Endothelial cell (in vitro differentiated cells): ENCODE measurements around the gene STARD3. TPM values are rescaled to one million over a fixed set of nuclear protein-coding genes. Genes with fewer than 3 reads are reported as not detected.

ENCODE experiments used
- DNase-seq: peaks from one replicate; pipeline ENCODE4 v3.0.0; 2021; ENCODE audit warnings: low spot score
- H3K27ac Mint-ChIP-seq: one replicate; pipeline ENCODE4 v1.8.0; 2021; ENCODE audit warnings: mixed read lengths, inconsistent platforms; ENCODE audit not compliant: unreplicated experiment
- H3K27me3 Mint-ChIP-seq: one replicate; pipeline ENCODE4 v1.8.0; 2021; ENCODE audit warnings: mild to moderate bottlenecking, moderate library complexity, mixed read lengths, inconsistent platforms; ENCODE audit not compliant: unreplicated experiment
- H3K36me3 Mint-ChIP-seq: one replicate; pipeline ENCODE4 v1.8.0; 2021; ENCODE audit warnings: mild to moderate bottlenecking, low read depth, mixed read lengths, inconsistent platforms; ENCODE audit not compliant: unreplicated experiment
- H3K4me1 Mint-ChIP-seq: one replicate; pipeline ENCODE4 v1.8.0; 2021; ENCODE audit warnings: mild to moderate bottlenecking, mixed read lengths, inconsistent platforms; ENCODE audit not compliant: unreplicated experiment
- H3K4me3 Mint-ChIP-seq: one replicate; pipeline ENCODE4 v1.8.0; 2021; ENCODE audit warnings: mild to moderate bottlenecking, mixed read lengths, inconsistent platforms; ENCODE audit not compliant: unreplicated experiment
- H3K9me3 Mint-ChIP-seq: one replicate; pipeline ENCODE4 v1.8.0; 2021; ENCODE audit warnings: mixed read lengths, inconsistent platforms; ENCODE audit not compliant: unreplicated experiment
- CTCF ChIP-seq: fragments of 200-600 bp; sonication (generic); IDR thresholded peaks from one replicate; pipeline ENCODE4 v1.5.0; 2021; ENCODE audit warnings: antibody characterized with exemption; ENCODE audit not compliant: unreplicated experiment
- total RNA-seq: library from RNA; stranded (reverse); fragmentation: NEBNext Ultra II Directional; extraction: Animal tissue kit (Norgen Biotek cat#: 25700); gene quantifications from one replicate; pipeline ENCODE4 v1.2.1, GENCODE V29; 2021; ENCODE audit not compliant: unreplicated experiment

The STARD3 gene
- total RNA-seq, 1 donor from 2014 or later, result 77.7 TPM

GRCh38 chr17:39704821-39705551 lies 68.0 kb downstream of the STARD3 start:
- Mint-ChIP-seq H3K4me3 (no peak overlapping the region), H3K36me3 (peaks cover 4% of the 10 kb centered on the region), H3K4me1 (peaks cover 13% of the 10 kb centered on the region), H3K9me3 (no peaks in the 10 kb centered on the region), H3K27me3 (peaks cover 6% of the 10 kb centered on the region), H3K27ac (no peak overlapping the region)
- DNase-seq, result no peak
- TF ChIP-seq CTCF, result no peak

- peaks cover 10% of the 10 kb centered on the region for H3K4me1 Mint-ChIP-seq
- no peaks in the 10 kb centered on the region for H3K9me3 Mint-ChIP-seq
- no peak for TF ChIP-seq CTCF
- H3K27ac Mint-ChIP-seq, result no peak overlapping the region
- DNase-seq, result no peak
- H3K36me3 Mint-ChIP-seq, result peaks cover 4% of the 10 kb centered on the region
- H3K4me3 Mint-ChIP-seq, result no peak overlapping the region
- H3K27me3 Mint-ChIP-seq, result peaks cover 6% of the 10 kb centered on the region
Measured at GRCh38 chr17:39705786-39706348, 68.9 kb downstream of the STARD3 start.

- peaks cover 5% of the 10 kb centered on the region for H3K27me3 Mint-ChIP-seq
- TF ChIP-seq CTCF, result no peak
- H3K4me3 Mint-ChIP-seq, result no peak overlapping the region
- H3K4me1 Mint-ChIP-seq, result peaks cover 5% of the 10 kb centered on the region
- H3K36me3 Mint-ChIP-seq, result peaks cover 4% of the 10 kb centered on the region
- no peak for DNase-seq
- H3K27ac Mint-ChIP-seq, result no peak overlapping the region
- no peaks in the 10 kb centered on the region for H3K9me3 Mint-ChIP-seq
Measured at GRCh38 chr17:39706383-39706782, 69.4 kb downstream of the STARD3 start.

GRCh38 chr17:39706921-39707337 lies 70.0 kb downstream of the STARD3 start:
- Mint-ChIP-seq H3K4me1 (peaks cover 3% of the 10 kb centered on the region), H3K9me3 (no peaks in the 10 kb centered on the region), H3K4me3 (no peak overlapping the region), H3K27ac (no peak overlapping the region), H3K36me3 (peaks cover 9% of the 10 kb centered on the region), H3K27me3 (peaks cover 3% of the 10 kb centered on the region)
- no peak for DNase-seq
- no peak for TF ChIP-seq CTCF

- H3K9me3 Mint-ChIP-seq, result no peaks in the 10 kb centered on the region
- H3K27ac Mint-ChIP-seq, result no peak overlapping the region
- peaks cover 18% of the 10 kb centered on the region for H3K36me3 Mint-ChIP-seq
- peaks cover 6% of the 10 kb centered on the region for H3K27me3 Mint-ChIP-seq
- H3K4me1 Mint-ChIP-seq, result no peaks in the 10 kb centered on the region
- no peak for TF ChIP-seq CTCF
- H3K4me3 Mint-ChIP-seq, result peak overlapping the region; percentile 66
- no peak for DNase-seq
Measured at GRCh38 chr17:39709319-39709997, 72.5 kb downstream of the STARD3 start.
